ENCODE measurements around the gene MLLT10. TPM values are rescaled to one million over a fixed set of nuclear protein-coding genes. Genes with fewer than 3 reads are reported as not detected.
"Not testable (repeated sequence)": the region's sequence is repeated elsewhere in the genome, so short reads cannot be mapped to it uniquely, and the experiment has no call there.

Gene MLLT10
- polyA plus RNA-seq, 1 donor: 39.4 TPM

- Histone ChIP-seq H3K36me3 (ENCODE audit: control insufficient read depth, insufficient read depth, low read length) (peaks cover 20% of the 10 kb centered on the region), H3K27me3 (ENCODE audit: control insufficient read depth, insufficient read depth, low read length) (no peaks in the 10 kb centered on the region), H3K4me1 (ENCODE audit: control insufficient read depth, insufficient read depth, low read length) (no peaks in the 10 kb centered on the region), H3K4me3 (ENCODE audit: low read length) (no peak overlapping the region), H3K9me3 (ENCODE audit: control insufficient read depth, low read depth, low read length) (peaks cover 3% of the 10 kb centered on the region), H3K27ac (ENCODE audit: low read length) (no peak overlapping the region)
- 100% methylated on average over 1 of the region's 3 CpGs for WGBS (ENCODE audit: insufficient coverage, low lambda C conversion rate)
- DNase-seq: no peak
These were observed 80.0 kb downstream of the MLLT10 start for GRCh38 chr10:21614000-21614399.

- H3K36me3 ChIP-seq (ENCODE audit: control insufficient read depth, insufficient read depth, low read length): peaks cover 20% of the 10 kb centered on the region
- no peaks in the 10 kb centered on the region for H3K9me3 ChIP-seq (ENCODE audit: control insufficient read depth, low read depth, low read length)
- H3K27ac ChIP-seq (ENCODE audit: low read length): no peak overlapping the region
- no peak overlapping the region for H3K4me3 ChIP-seq (ENCODE audit: low read length)
- H3K4me1 ChIP-seq (ENCODE audit: control insufficient read depth, insufficient read depth, low read length): no peaks in the 10 kb centered on the region
- WGBS (ENCODE audit: insufficient coverage, low lambda C conversion rate): no CpG with 5 or more reads among the region's 3 CpGs
- no peaks in the 10 kb centered on the region for H3K27me3 ChIP-seq (ENCODE audit: control insufficient read depth, insufficient read depth, low read length)
- no peak for DNase-seq
These were observed 83.2 kb downstream of the MLLT10 start for GRCh38 chr10:21617267-21617666.

- H3K4me3 ChIP-seq (ENCODE audit: low read length): no peak overlapping the region
- peaks cover 24% of the 10 kb centered on the region for H3K36me3 ChIP-seq (ENCODE audit: control insufficient read depth, insufficient read depth, low read length)
- no peaks in the 10 kb centered on the region for H3K27me3 ChIP-seq (ENCODE audit: control insufficient read depth, insufficient read depth, low read length)
- no peaks in the 10 kb centered on the region for H3K4me1 ChIP-seq (ENCODE audit: control insufficient read depth, insufficient read depth, low read length)
- no peak for DNase-seq
- H3K27ac ChIP-seq (ENCODE audit: low read length): no peak overlapping the region
- H3K9me3 ChIP-seq (ENCODE audit: control insufficient read depth, low read depth, low read length): no peaks in the 10 kb centered on the region
- WGBS (ENCODE audit: insufficient coverage, low lambda C conversion rate): no CpG with 5 or more reads among the region's 1 CpG
These were observed 89.3 kb downstream of the MLLT10 start for GRCh38 chr10:21623291-21623690.

- peaks cover 19% of the 10 kb centered on the region for H3K36me3 ChIP-seq (ENCODE audit: control insufficient read depth, insufficient read depth, low read length)
- WGBS (ENCODE audit: insufficient coverage, low lambda C conversion rate): no CpG with 5 or more reads among the region's 6 CpGs
- not testable (repeated sequence) for DNase-seq; H3K27me3 ChIP-seq (ENCODE audit: control insufficient read depth, insufficient read depth, low read length); H3K4me3 ChIP-seq (ENCODE audit: low read length); H3K27ac ChIP-seq (ENCODE audit: low read length); H3K4me1 ChIP-seq (ENCODE audit: control insufficient read depth, insufficient read depth, low read length); H3K9me3 ChIP-seq (ENCODE audit: control insufficient read depth, low read depth, low read length)
These were observed 90.4 kb downstream of the MLLT10 start for GRCh38 chr10:21624421-21624820.

GRCh38 chr10:21624951-21625350 lies 90.9 kb downstream of the MLLT10 start:
- Histone ChIP-seq H3K27me3 (ENCODE audit: control insufficient read depth, insufficient read depth, low read length) (no peaks in the 10 kb centered on the region), H3K4me1 (ENCODE audit: control insufficient read depth, insufficient read depth, low read length) (no peaks in the 10 kb centered on the region), H3K4me3 (ENCODE audit: low read length) (no peak overlapping the region), H3K9me3 (ENCODE audit: control insufficient read depth, low read depth, low read length) (no peaks in the 10 kb centered on the region), H3K27ac (ENCODE audit: low read length) (no peak overlapping the region), H3K36me3 (ENCODE audit: control insufficient read depth, insufficient read depth, low read length) (peaks cover 19% of the 10 kb centered on the region)
- WGBS (ENCODE audit: insufficient coverage, low lambda C conversion rate): 100% methylated on average over 1 of the region's 6 CpGs
- DNase-seq: no peak

- no peaks in the 10 kb centered on the region for H3K4me1 ChIP-seq (ENCODE audit: control insufficient read depth, insufficient read depth, low read length)
- H3K27me3 ChIP-seq (ENCODE audit: control insufficient read depth, insufficient read depth, low read length): no peaks in the 10 kb centered on the region
- DNase-seq: no peak
- peaks cover 21% of the 10 kb centered on the region for H3K36me3 ChIP-seq (ENCODE audit: control insufficient read depth, insufficient read depth, low read length)
- no CpG with 5 or more reads among the region's 3 CpGs for WGBS (ENCODE audit: insufficient coverage, low lambda C conversion rate)
- H3K9me3 ChIP-seq (ENCODE audit: control insufficient read depth, low read depth, low read length): no peaks in the 10 kb centered on the region
- no peak overlapping the region for H3K27ac ChIP-seq (ENCODE audit: low read length)
- no peak overlapping the region for H3K4me3 ChIP-seq (ENCODE audit: low read length)
These were observed 91.7 kb downstream of the MLLT10 start for GRCh38 chr10:21625623-21626229.

- DNase-seq: no peak
- 100% methylated on average over 1 of the region's 3 CpGs for WGBS (ENCODE audit: insufficient coverage, low lambda C conversion rate)
- Histone ChIP-seq H3K4me3 (ENCODE audit: low read length) (no peak overlapping the region), H3K27me3 (ENCODE audit: control insufficient read depth, insufficient read depth, low read length) (no peaks in the 10 kb centered on the region), H3K4me1 (ENCODE audit: control insufficient read depth, insufficient read depth, low read length) (no peaks in the 10 kb centered on the region), H3K9me3 (ENCODE audit: control insufficient read depth, low read depth, low read length) (no peaks in the 10 kb centered on the region), H3K27ac (ENCODE audit: low read length) (no peak overlapping the region), H3K36me3 (ENCODE audit: control insufficient read depth, insufficient read depth, low read length) (peaks cover 24% of the 10 kb centered on the region)
These were observed 92.6 kb downstream of the MLLT10 start for GRCh38 chr10:21626457-21627161.

- H3K27me3 ChIP-seq (ENCODE audit: control insufficient read depth, insufficient read depth, low read length): no peaks in the 10 kb centered on the region
- no peak for DNase-seq
- H3K9me3 ChIP-seq (ENCODE audit: control insufficient read depth, low read depth, low read length): no peaks in the 10 kb centered on the region
- peaks cover 24% of the 10 kb centered on the region for H3K36me3 ChIP-seq (ENCODE audit: control insufficient read depth, insufficient read depth, low read length)
- H3K4me1 ChIP-seq (ENCODE audit: control insufficient read depth, insufficient read depth, low read length): no peaks in the 10 kb centered on the region
- H3K27ac ChIP-seq (ENCODE audit: low read length): no peak overlapping the region
- H3K4me3 ChIP-seq (ENCODE audit: low read length): no peak overlapping the region
These were observed 93.3 kb downstream of the MLLT10 start for GRCh38 chr10:21627331-21627730.

- no CpG with 5 or more reads among the region's 2 CpGs for WGBS (ENCODE audit: insufficient coverage, low lambda C conversion rate)
- no peak overlapping the region for H3K27ac ChIP-seq (ENCODE audit: low read length)
- peak; percentile 13 to 14 for DNase-seq
- no peaks in the 10 kb centered on the region for H3K9me3 ChIP-seq (ENCODE audit: control insufficient read depth, low read depth, low read length)
- H3K36me3 ChIP-seq (ENCODE audit: control insufficient read depth, insufficient read depth, low read length): peaks cover 24% of the 10 kb centered on the region
- no peaks in the 10 kb centered on the region for H3K27me3 ChIP-seq (ENCODE audit: control insufficient read depth, insufficient read depth, low read length)
- no peak overlapping the region for H3K4me3 ChIP-seq (ENCODE audit: low read length)
- H3K4me1 ChIP-seq (ENCODE audit: control insufficient read depth, insufficient read depth, low read length): no peaks in the 10 kb centered on the region
These were observed 94.0 kb downstream of the MLLT10 start for GRCh38 chr10:21628023-21628422.

- not testable (repeated sequence) for H3K4me3 ChIP-seq (ENCODE audit: low read length); H3K4me1 ChIP-seq (ENCODE audit: control insufficient read depth, insufficient read depth, low read length); H3K27me3 ChIP-seq (ENCODE audit: control insufficient read depth, insufficient read depth, low read length); H3K27ac ChIP-seq (ENCODE audit: low read length); H3K9me3 ChIP-seq (ENCODE audit: control insufficient read depth, low read depth, low read length); DNase-seq
- peaks cover 24% of the 10 kb centered on the region for H3K36me3 ChIP-seq (ENCODE audit: control insufficient read depth, insufficient read depth, low read length)
- no CpG with 5 or more reads among the region's 8 CpGs for WGBS (ENCODE audit: insufficient coverage, low lambda C conversion rate)
These were observed 94.6 kb downstream of the MLLT10 start for GRCh38 chr10:21628645-21629044.
